IPS DF 6.9 (cell line): Measurements from ENCODE around the gene PRKN.

Source experiments
- DNase-seq: peaks from one replicate; pipeline ENCODE4 v3.0.0-alpha.2; 2013; ENCODE audit warnings: low read depth, low spot score
- H3K27ac ChIP-seq: one replicate; pipeline ENCODE4 v1.5.1; 2013; ENCODE audit warnings: low read length, control low read depth
- H3K27me3 ChIP-seq: 2 replicates; pipeline ENCODE4 v1.6.1; 2013; ENCODE audit warnings: mild to moderate bottlenecking, low read length; ENCODE audit not compliant: control insufficient read depth, insufficient read depth
- H3K36me3 ChIP-seq: 2 replicates; pipeline ENCODE4 v1.6.1; 2013; ENCODE audit warnings: low read length; ENCODE audit not compliant: control insufficient read depth, insufficient read depth
- H3K4me1 ChIP-seq: 2 replicates; pipeline ENCODE4 v1.6.1; 2013; ENCODE audit warnings: low read length; ENCODE audit not compliant: control insufficient read depth, insufficient read depth
- H3K4me3 ChIP-seq: 2 replicates; pipeline ENCODE4 v1.5.1; 2013; ENCODE audit warnings: mild to moderate bottlenecking, low read length
- H3K9me3 ChIP-seq: 2 replicates; pipeline ENCODE4 v1.6.1; 2013; ENCODE audit warnings: low read length, inconsistent platforms; ENCODE audit not compliant: control insufficient read depth, insufficient read depth
- WGBS: extraction: QIAGEN DNeasy Blood & Tissue Kit; methylation state at CpG from one replicate; pipeline ENCODE4 v1.1.7; 2013; ENCODE audit warnings: mixed read lengths, missing lambda C conversion rate; ENCODE audit not compliant: insufficient read length, insufficient coverage; 5-methylcytosine and 5-hydroxymethylcytosine counted together

Gene PRKN

GRCh38 chr6:161305860-161306259 is 1421.7 kb downstream of the PRKN start:
- no CpG with 5 or more reads among the region's 4 CpGs for WGBS
- no peaks in the 10 kb centered on the region for H3K36me3 ChIP-seq
- no peaks in the 10 kb centered on the region for H3K4me1 ChIP-seq
- no peaks in the 10 kb centered on the region for H3K9me3 ChIP-seq
- H3K27me3 ChIP-seq, result no peaks in the 10 kb centered on the region
- no peak for DNase-seq
- no peak overlapping the region for H3K27ac ChIP-seq
- H3K4me3 ChIP-seq, result no peak overlapping the region

DNA sequence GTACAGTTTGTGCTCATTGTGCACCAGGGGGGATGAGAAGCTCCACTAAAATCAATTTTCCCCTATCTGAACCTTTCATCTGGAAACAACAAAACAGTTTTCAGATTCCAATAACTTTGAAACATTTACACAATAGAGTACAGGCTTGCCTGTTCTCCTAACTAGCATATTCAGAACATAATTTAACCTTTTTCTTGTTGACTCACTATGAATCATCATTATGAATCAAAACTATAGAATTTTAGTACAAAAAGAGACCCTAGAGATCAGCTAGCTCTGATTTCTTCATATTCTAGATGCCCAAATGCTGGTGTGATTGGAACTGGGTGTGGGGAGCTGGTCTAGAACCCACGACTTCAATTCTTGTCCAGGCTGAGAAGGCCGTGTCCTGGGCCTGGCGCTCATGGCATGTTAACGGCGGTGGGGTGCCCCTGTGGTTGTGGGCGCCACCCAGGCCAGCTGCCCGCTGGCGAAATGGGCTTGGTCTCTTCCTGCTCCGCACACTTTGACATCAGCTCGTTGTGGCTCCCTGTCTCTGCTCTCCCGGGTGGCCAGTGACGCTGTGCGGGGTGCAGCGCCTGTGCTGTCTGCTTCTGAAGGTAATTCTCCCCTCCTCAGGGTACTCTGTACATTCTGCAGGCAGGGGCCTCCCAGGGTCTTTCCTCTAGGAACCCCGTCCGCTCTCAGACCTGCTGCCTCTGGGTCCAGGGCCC is 1423.8 kb downstream of the PRKN start:
- no peak for DNase-seq
- Histone ChIP-seq H3K27ac (no peak overlapping the region), H3K4me3 (no peak overlapping the region), H3K36me3 (no peaks in the 10 kb centered on the region), H3K9me3 (no peaks in the 10 kb centered on the region), H3K27me3 (no peaks in the 10 kb centered on the region), H3K4me1 (no peaks in the 10 kb centered on the region)
- no CpG with 5 or more reads among the region's 16 CpGs for WGBS

DNA sequence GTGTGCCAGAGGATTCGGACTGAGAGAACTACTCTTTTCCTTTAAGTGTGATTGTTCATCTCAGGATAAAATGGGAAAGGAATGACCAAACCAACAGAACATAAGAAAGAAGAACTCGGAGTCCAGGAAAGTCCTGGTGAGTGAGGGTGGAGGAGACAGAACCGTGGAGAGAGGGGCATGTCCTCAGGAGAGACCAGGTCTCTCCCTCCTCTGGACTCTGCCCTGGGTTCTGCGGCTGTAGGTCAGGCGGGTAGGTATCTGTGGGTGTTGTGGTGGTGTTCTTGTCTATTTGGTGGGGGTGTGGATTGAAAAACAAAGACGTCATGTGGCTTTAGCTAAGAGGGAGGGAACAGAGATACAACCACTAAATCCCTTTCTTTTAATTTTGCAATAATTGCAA is 1424.6 kb downstream of the PRKN start:
- no peak for DNase-seq
- Histone ChIP-seq H3K36me3 (no peaks in the 10 kb centered on the region), H3K4me3 (no peak overlapping the region), H3K9me3 (no peaks in the 10 kb centered on the region), H3K27ac (no peak overlapping the region), H3K4me1 (no peaks in the 10 kb centered on the region), H3K27me3 (no peaks in the 10 kb centered on the region)
- WGBS, result no CpG with 5 or more reads among the region's 6 CpGs

GRCh38 chr6:161301338-161301737 is 1426.2 kb downstream of the PRKN start:
- Histone ChIP-seq H3K36me3 (no peaks in the 10 kb centered on the region), H3K27ac (no peak overlapping the region), H3K27me3 (no peaks in the 10 kb centered on the region), H3K9me3 (no peaks in the 10 kb centered on the region), H3K4me1 (no peaks in the 10 kb centered on the region), H3K4me3 (no peak overlapping the region)
- no peak for DNase-seq
- no CpG with 5 or more reads among the region's 2 CpGs for WGBS

DNA sequence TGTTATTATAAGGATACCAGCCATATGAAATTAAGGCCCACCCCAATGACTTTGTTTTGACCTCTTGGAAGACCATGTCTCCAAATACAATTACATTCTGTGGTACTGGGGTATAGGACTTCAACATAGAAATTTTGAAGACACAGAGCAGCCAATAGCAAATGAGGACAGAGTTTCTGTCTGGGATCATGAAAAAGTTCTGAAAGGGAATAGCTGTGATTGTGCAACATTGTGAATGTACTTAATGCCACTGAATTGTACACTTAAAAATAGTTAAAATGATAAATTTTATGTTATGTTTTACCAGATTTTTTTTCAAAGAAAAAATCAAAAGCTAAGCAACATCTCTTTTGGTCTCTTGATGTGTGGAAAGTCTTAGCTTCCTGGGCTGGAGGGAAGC is 1426.7 kb downstream of the PRKN start:
- Histone ChIP-seq H3K36me3 (no peaks in the 10 kb centered on the region), H3K4me3 (no peak overlapping the region), H3K9me3 (no peaks in the 10 kb centered on the region), H3K4me1 (no peaks in the 10 kb centered on the region), H3K27me3 (no peaks in the 10 kb centered on the region), H3K27ac (no peak overlapping the region)
- DNase-seq, result no peak

DNA sequence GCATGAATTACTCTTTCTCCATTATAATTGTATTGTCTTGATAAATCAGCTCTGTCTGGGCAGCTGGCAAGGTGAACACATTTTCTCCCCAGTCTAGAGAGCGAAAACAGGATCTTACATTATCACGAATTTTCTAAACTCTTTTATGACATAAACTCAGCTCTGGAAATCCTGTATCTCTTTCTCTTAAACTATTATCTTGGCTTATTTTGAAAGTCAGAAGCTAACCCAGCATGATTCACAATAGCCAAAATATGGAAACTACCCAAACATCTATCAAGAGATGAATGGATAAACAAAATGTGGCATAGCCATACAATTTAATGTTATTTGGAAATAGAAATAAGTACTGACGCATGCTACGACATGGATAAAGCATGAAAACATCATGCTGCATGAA is 1427.8 kb downstream of the PRKN start:
- Histone ChIP-seq H3K9me3 (no peaks in the 10 kb centered on the region), H3K36me3 (no peaks in the 10 kb centered on the region), H3K27me3 (no peaks in the 10 kb centered on the region), H3K4me1 (no peaks in the 10 kb centered on the region), H3K27ac (no peak overlapping the region), H3K4me3 (no peak overlapping the region)
- WGBS, result no CpG with 5 or more reads among the region's 4 CpGs
- no peak for DNase-seq
